Retinal pigment epithelial cell (primary cell): ENCODE results near the gene SOHLH1.

Experiments used
- DNase-seq: peaks from one replicate; pipeline ENCODE4 v3.0.0-alpha.2; 2010; ENCODE audit warnings: low read depth
- H3K4me3 ChIP-seq: 2 replicates; pipeline ENCODE4 v1.5.1; 2011; ENCODE audit warnings: mild to moderate bottlenecking, low read length, control low read depth, moderate library complexity
- CTCF ChIP-seq: conservative IDR thresholded peaks from 2 replicates; pipeline ENCODE4 v1.5.1; 2011; ENCODE audit warnings: low read depth, low read length, control low read depth, inconsistent platforms

SOHLH1 gene

GRCh38 chr9:135743546-135744332 is 44.5 kb upstream of the SOHLH1 start:
- no peak overlapping the region for H3K4me3 ChIP-seq
- no peak for DNase-seq
- TF ChIP-seq CTCF, result no peak

- no peak overlapping the region for H3K4me3 ChIP-seq
- DNase-seq, result no peak
- TF ChIP-seq CTCF, result no peak
Observed at GRCh38 chr9:135743021-135743420, 43.7 kb upstream of the SOHLH1 start.

GRCh38 chr9:135741276-135742219 is 42.3 kb upstream of the SOHLH1 start:
- TF ChIP-seq CTCF, result no peak
- H3K4me3 ChIP-seq, result no peak overlapping the region
- no peak for DNase-seq

- DNase-seq, result no peak
- H3K4me3 ChIP-seq, result no peak overlapping the region
- no peak for TF ChIP-seq CTCF
Observed at GRCh38 chr9:135739271-135740220, 40.3 kb upstream of the SOHLH1 start.

GRCh38 chr9:135737840-135738521 is 38.7 kb upstream of the SOHLH1 start:
- H3K4me3 ChIP-seq, result no peak overlapping the region
- DNase-seq, result no peak
- no peak for TF ChIP-seq CTCF
